Keratinocyte (primary cell): Measurements from ENCODE around the gene ZBTB7B.

Experiments used
- EZH2 ChIP-seq: IDR thresholded peaks from one replicate; pipeline ENCODE4 v1.6.1; 2012; ENCODE audit warnings: inconsistent platforms, mild to moderate bottlenecking, low read length, moderate library complexity
- TF ChIP-seq, protein P1 (sequence below), 3 experiments: IDR thresholded peaks in 1 of 3; conservative IDR thresholded peaks in 1 of 3; optimal IDR thresholded peaks in 1 of 3; 2 replicates in 2 of 3; 3 replicates in 1 of 3; pipeline versions ENCODE3 to v1.5.1; 2011; ENCODE audit warnings: low read length in 3 of 3, mild to moderate bottlenecking in 3 of 3, moderate library complexity in 2 of 3, control low read depth in 1 of 3, inconsistent platforms in 1 of 3; ENCODE audit not compliant: insufficient read depth in 2 of 3; ENCODE audit errors: extremely low read depth in 1 of 3

- TF ChIP-seq, protein P1, sequence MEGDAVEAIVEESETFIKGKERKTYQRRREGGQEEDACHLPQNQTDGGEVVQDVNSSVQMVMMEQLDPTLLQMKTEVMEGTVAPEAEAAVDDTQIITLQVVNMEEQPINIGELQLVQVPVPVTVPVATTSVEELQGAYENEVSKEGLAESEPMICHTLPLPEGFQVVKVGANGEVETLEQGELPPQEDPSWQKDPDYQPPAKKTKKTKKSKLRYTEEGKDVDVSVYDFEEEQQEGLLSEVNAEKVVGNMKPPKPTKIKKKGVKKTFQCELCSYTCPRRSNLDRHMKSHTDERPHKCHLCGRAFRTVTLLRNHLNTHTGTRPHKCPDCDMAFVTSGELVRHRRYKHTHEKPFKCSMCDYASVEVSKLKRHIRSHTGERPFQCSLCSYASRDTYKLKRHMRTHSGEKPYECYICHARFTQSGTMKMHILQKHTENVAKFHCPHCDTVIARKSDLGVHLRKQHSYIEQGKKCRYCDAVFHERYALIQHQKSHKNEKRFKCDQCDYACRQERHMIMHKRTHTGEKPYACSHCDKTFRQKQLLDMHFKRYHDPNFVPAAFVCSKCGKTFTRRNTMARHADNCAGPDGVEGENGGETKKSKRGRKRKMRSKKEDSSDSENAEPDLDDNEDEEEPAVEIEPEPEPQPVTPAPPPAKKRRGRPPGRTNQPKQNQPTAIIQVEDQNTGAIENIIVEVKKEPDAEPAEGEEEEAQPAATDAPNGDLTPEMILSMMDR (optimal IDR thresholded peaks at IDR 0.05 in 1 of 3, IDR thresholded peaks at IDR 0.05 in 1 of 3, conservative IDR thresholded peaks at IDR 0.05 in 1 of 3; ENCODE audit: extremely low read depth in 1 of 3, insufficient read depth in 2 of 3, low read length in 3 of 3), result no peak
- TF ChIP-seq EZH2, result no peak
Observed at GRCh38 chr1:154968731-154969130, 33.9 kb upstream of the ZBTB7B start.
